Left forelimb (tissue), 1 donor: Measurements from ENCODE around the gene ARMH3.

ENCODE experiments used
- DNase-seq: peaks from one replicate; pipeline ENCODE4 v3.0.0-alpha.2; 2018; ENCODE audit warnings: low spot score

The ARMH3 gene

GRCh38 chr10:101938305-101939007, 117.5 kb downstream of the ARMH3 start:
- DNase-seq = no peak

- no peak for DNase-seq
These were observed 120.5 kb downstream of the ARMH3 start for GRCh38 chr10:101935431-101935830.

- no peak for DNase-seq
These were observed 121.2 kb downstream of the ARMH3 start for GRCh38 chr10:101934686-101935305.

GRCh38 chr10:101933976-101934375, 122.0 kb downstream of the ARMH3 start:
- DNase-seq = no peak

- DNase-seq = no peak
These were observed 123.8 kb downstream of the ARMH3 start for GRCh38 chr10:101932183-101932582.

GRCh38 chr10:101925027-101925426, 130.9 kb downstream of the ARMH3 start:
- no peak for DNase-seq

- no peak for DNase-seq
These were observed 132.7 kb downstream of the ARMH3 start for GRCh38 chr10:101923256-101923655.

GRCh38 chr10:101922846-101923245, 133.1 kb downstream of the ARMH3 start:
- DNase-seq = no peak

- no peak for DNase-seq
These were observed 135.4 kb downstream of the ARMH3 start for GRCh38 chr10:101920546-101920945.

- DNase-seq = no peak
These were observed 136.8 kb downstream of the ARMH3 start for GRCh38 chr10:101919026-101919770.

- no peak for DNase-seq
These were observed 143.3 kb downstream of the ARMH3 start for GRCh38 chr10:101912561-101913179.

- no peak for DNase-seq
These were observed 149.3 kb downstream of the ARMH3 start for GRCh38 chr10:101906586-101907183.

- DNase-seq = no peak
These were observed 150.7 kb downstream of the ARMH3 start for GRCh38 chr10:101905251-101905650.

GRCh38 chr10:101903827-101904550, 152.0 kb downstream of the ARMH3 start:
- no peak for DNase-seq

GRCh38 chr10:101902820-101903145, 153.2 kb downstream of the ARMH3 start:
- DNase-seq = no peak

GRCh38 chr10:101902032-101902819, 153.7 kb downstream of the ARMH3 start:
- no peak for DNase-seq

GRCh38 chr10:101901340-101901739, 154.6 kb downstream of the ARMH3 start:
- no peak for DNase-seq

GRCh38 chr10:101897633-101898032, 158.3 kb downstream of the ARMH3 start:
- DNase-seq = no peak

- no peak for DNase-seq
These were observed 159.6 kb downstream of the ARMH3 start for GRCh38 chr10:101896225-101896877.

GRCh38 chr10:101895781-101896180, 160.2 kb downstream of the ARMH3 start:
- DNase-seq = no peak
